HL-60/S4 (cell line): Measurements from ENCODE around the gene CPSF2.

Source experiments
- in situ Hi-C: fragments of 300-500 bp; cut with MboI; formaldehyde crosslinking; loops from 2 replicates; pipeline ENCODE4 v1.14.3; 2022; ENCODE audit warnings: low sequenced_read_pairs

CPSF2 gene

DNA sequence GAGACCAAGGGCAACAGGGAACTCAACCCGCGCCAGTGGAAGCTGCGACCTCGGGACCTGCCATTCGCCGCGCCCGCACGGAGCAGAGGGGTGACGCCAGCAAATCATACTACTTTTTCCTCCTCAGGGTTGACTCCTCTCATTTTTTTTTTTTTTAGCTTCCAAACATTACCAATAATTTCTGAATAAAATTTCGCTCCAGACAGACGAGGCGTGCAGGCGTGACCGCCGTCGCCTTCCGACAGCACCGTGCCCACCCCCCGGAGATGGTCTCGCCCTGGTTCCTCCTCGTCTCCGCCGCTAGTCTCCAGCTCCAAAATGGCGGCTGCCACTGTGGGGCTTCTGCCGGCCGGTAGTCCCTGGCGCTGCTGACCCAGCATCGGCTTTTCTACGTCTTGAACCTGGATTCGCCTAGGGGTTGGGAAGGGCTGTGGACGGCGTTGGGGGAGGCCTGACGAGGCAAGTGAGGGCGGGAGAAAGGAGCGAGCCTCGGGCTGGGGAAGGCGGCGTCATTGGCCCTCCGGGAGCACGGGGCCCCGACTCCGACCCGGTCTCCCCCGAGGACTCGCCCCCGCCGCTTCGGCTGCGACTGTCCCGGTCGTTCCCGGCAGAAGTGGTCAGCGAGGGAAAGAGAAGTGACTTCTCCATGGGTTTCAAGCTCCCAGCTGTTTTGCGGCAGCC, at the start of gene CPSF2, which contains the start of gene NDUFB1:
TSS of gene CPSF2 (plus strand) at position 300 of the 681 bp plus-strand sequence. CDS start 9,016 bp downstream, outside the sequence.
TSS of gene NDUFB1 (minus strand) at position 37 of the 681 bp plus-strand sequence. CDS start 4,069 bp downstream, outside the sequence.
- in situ Hi-C loops: no loop called here

DNA sequence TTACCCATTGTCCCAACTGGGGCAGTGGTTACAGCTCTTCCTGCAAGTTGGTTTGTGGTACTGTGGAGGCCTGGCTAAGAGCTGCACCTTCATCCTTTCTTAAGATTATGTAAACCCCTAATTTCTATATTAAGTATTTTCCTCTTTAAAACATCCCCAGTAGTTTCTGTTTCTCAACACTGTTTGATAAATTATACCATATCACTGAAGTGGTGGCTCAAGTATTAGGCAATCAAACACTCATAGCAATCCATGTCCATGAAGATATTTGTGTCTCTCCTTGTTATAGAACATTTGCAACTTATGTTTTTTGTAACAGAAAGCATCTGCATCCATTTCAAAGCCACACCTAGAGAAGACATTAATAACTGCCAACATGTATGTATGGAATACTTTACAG, 47.2 kb upstream of the CPSF2 start:
- in situ Hi-C loops: no loop called here

DNA sequence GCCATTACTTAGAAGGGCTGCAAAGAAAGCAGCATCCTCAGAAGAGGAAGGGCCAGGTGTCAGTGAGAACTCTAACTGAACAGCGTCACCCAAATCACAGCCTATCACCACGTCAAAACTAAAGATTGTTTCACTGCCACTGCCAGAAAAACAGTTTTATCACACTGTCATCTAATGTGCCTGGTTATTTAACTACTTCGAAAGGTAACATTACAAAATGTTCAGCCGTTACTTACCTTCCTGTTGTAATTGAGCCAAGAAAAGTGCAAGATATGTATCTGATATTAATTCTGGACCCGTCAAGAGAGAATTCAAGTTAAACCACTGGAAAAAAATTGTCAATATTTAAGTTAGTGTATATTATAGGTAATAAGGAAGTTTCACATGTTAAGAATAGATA, 33.3 kb upstream of the CPSF2 start:
- in situ Hi-C loops: no loop called here

DNA sequence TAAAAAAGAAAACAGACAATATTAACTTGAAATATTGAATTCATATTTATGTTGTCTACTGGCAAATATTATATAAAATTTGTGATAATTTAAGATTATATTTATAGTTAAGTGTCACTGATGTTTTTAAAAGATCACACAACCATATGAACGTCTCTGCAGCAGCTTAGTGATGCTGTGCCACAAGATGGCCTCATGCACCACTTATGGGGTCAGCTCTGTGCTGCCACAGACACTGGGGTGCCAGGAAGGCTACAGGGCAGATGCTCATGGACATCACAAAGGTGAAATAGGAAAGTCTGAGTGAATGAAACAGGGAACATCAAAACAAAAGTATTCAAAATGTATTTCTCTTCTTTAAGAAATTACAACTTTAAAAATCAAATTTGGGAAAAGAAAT, 28.4 kb upstream of the CPSF2 start:
- in situ Hi-C loops: no loop called here

DNA sequence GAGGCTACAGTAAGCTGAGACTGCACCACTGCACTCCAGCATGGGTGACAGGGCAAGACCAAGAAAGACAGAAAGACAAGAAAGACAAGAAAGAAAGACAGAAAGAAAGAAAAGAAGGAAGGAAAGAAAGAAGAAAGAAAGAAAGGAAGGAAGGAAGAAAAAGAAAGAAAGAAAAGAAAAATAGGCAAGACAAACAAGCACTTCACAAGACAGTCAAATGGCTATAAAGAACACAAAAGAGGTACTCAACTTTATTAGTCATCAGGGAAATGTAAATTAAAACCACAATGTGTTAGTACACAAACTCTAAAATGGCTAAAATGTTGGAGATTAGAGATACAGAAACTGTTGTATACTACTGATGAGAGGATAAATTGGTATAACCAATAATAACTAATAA, 22.0 kb upstream of the CPSF2 start:
- in situ Hi-C loops: no loop called here

DNA sequence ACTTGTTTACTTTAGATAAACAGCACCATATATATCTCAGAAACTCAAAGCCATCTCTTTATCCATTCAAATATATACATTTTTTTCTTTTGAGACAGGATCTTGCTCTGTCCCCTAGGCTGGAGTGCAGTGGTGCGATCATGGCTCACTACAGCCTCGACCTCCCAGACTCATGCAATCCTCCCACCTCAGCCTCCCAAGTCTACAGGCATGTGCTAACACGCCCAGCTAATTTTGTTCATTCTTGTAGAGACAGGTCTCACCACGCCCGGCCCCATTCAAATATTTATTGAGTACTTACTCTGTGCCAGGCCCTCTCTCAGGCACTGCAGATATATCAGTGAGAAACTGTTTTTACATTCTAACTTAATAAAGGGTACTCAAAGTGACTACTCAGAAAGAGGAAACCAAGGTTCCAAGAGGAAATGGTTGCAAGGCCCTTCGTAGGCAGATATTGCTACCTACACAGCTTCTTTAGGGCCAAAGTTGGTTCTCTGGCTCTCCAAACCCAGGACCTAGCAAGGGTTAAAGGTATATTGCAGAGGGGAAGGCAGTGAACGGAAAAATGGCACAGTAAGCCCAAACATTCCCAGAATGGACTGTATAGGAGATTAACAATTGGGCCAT, 18.3 kb upstream of the CPSF2 start:
- in situ Hi-C loops: no loop called here

DNA sequence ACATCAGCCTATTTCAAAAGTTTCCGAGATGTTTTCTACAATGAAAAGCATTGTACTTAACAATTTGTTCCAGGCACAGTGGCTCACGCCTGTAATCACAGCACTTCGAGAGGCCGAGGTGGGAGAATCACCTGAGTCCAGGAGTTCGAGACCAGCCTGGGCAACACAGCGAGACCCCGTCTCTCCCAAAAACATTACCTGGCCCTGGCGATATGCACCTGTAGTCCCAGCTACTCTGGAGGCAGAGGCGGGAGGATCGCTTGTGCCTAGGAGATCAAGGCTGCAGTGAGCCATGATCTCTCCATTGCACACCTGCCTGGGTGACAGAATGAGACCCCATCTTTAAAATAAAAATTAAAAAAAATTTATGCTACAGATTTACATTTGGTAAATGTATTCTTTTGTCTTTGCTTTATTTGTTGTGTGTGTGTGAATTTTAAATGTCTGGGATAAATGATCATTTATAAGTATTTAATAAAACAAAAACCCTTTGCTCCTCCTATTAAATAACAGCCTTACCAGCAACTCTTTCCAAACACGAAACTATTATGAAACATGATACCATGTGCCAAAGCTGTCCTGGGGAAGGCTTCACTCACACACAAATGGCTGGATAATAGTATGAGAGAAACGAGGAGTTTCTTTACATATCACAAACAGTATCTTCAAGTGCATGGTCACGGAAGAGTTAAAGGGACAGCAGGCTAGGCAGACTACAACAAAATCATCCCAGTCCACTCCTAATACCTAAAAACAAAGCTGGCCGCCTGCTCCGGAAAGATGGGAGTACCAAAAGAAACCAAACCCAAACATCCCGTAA, 16.5 kb upstream of the CPSF2 start:
- in situ Hi-C loops: no loop called here

DNA sequence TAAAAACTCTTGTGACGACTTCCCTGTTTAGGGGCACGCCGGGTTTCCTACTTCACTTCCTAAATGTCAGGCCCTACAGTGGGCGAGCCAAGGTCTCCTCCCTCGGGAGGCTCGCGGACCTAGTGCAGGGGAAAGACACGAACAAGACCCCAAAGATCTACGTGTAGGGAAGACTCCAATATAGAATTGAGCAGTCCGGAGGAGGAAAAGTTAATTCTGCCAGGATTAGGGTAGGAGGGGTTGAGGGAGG, 16.0 kb upstream of the CPSF2 start:
- in situ Hi-C loops: no loop called here

DNA sequence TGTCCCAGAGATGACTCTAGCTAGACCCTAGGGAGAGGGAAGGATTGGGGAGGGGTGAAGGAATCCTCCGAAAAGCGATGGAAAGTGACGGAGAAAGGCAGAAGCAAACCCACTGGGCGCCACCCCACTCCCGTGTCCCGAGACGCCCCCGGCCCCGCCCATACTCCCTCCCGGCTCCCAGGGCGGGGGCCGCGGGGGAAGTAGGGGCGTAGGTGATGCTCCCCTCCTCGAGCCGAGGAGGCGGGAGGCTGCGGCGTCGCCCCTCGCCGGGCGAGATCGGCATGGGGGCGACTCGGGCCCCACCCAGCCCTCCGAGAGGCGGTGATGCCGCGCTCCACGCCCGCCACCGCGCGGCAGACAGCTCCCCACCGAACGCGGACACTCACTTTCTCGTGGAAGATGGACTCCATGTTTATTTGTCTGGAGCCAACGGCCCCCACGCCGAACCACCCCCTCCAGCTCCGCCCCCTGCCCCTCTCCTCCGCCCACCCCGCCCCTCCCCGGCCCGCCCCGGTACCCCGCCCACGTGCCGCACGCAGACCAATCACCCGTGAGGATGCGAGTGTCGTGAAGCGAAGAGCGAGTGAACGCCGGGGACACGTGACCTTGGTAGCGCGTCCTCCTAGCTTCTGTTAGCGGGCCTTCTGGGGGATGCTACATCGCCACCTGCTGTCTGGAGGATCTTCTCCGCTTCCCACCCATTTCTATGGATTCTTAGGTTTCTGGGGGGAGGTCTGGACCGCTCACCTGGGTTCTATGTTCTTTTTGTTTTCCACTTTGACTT, 15.4 kb upstream of the CPSF2 start, which contains the start of gene ATXN3:
TSS of gene ATXN3 (minus strand) at position 440 of the 784 bp plus-strand sequence. CDS start at position 410, 30 bp downstream.
- in situ Hi-C loops: no loop called here

DNA sequence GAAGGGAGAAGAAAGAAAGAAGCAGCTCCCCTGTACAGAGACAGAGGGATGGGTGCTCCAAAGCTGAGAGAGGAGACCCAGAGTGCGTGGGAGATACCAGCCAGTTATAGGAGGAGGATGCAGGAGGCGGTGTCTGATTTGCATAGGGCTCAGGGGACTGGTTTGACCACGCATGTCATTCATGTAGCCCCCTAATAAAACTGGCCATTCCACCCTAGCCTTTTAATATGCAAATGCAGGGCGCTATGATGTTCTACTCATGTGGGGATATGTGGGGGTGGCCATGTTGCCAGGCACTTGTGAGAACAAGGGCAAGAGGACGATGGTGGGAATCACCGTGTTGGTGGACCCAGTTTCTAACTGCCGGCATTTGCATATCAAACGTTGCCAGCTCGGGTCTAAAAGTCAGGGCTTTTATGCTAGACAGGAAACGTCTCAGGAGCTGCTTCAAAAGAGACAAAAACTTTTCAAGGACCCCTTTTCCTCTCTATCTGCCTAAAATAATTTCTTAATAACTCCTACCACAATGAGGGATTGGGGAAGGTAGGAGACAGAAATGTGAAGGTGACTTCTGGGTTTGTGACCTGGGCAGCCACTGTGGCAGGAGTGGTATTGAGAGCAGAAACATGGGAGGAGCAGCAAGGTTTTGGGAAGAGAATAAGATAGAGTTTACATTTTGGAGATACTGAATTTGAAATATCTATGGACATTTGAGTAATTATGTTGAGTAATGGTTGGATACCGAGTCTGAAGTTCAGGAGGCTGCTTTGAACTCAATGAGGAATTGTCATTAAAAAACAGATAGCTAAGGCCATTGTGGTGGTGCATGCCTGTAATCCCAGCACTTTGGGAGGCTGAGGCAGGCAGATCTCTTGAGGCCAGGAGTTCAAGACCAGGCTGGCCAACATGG, 13.2 kb upstream of the CPSF2 start:
- in situ Hi-C loops: no loop called here

DNA sequence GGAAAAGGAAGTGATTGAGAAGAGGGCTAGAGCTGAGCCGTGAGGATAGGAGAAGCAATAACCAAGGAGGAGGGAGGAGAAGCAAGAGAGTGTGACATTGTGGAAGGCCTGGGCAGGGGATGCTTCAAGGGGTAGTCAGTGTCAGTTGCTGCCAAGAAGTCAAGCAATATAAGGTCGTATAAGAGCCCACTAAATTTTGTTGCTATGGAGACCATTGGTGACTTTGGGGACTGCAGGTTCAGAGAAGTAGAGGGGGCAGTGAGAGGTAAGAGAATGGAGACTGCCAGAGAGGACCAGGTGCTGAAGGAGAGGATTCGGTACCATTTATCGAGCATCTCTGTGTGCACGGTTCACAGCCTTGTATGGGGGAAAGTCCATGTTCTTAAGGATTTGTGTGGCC, 12.3 kb upstream of the CPSF2 start:
- in situ Hi-C loops: no loop called here

DNA sequence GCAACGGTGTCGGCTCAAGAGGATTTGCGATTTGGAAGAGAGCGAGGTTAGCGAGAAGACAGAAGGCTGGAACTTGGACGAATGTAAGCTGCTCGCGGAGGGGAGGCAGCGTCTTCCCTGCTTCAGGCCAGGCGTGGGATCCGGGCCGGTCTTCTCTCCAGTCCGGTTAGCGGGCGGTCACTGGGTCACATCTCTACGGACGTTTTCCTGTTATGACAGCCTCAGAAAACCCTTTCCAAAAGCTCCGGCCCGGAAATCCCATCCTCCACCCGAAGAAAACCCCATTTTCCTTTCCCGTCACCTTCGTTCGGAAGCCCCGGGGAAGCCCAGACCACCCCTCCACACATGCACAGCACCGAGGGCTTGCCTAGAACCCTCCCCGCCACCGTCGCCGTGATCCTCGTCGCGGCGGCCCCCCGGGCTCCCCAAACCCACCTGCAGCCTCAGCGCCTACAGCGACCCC, 531 bp upstream of the CPSF2 start:
- in situ Hi-C loops: no loop called here

DNA sequence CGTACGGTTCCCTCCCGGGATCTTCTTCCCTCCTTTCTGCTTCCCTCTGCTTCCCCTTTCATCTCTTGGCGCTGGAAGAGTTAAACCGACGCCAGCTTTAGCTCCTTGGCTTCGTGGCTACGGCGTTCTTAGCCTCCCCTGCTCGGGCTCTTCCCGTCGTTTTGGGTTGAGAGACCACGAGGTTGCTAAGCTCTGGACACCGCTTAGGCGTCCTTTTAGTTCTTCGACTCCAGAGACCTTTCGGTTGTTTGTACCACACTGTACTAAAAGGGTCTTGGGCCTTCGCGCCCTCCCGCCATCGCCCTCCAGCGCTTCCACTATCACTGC, 545 bp downstream of the CPSF2 start:
- in situ Hi-C loops: no loop called here

DNA sequence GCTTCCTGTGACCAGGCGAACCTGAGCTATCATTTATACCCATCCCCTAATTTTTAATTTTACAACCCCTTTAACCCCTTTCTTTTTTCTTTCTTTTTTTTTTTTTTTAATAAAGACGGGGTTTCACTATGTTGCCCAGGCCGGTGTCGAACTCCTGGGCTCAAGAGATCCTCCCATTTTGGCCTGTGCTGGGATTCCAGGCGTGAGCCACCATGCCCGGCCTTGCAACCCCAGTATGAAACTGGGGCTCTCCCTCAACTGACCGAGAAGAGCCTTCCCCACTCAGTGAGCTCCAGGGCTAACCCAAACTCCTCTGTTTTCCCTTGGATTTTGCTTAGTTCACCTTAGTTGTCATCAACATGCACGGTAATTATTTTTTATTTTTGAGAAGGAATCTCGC, 992 bp downstream of the CPSF2 start:
- in situ Hi-C loops: no loop called here

DNA sequence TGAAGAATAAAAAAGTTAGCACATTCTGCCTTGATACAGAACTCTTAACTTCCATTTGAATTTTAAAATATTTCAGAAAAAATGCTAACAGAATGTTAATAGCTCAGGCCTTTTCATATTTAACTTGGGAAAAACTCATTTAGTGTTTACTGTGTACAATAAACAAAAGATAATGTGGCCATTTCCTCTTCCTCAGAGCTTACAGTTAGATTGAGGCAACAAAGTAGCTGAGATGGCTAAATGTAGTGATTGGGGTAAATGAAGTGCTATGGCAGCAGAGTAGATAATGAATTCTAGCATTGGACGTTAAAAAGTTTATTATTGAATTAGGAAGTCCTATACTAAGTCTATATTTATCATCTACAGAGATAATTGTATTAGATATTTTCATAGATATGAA, 12.7 kb downstream of the CPSF2 start:
- in situ Hi-C loops: loop anchor here (25.0 kb wide), 1 partner anchor 553 kb away; no protein-coding TSS in a partner anchor

DNA sequence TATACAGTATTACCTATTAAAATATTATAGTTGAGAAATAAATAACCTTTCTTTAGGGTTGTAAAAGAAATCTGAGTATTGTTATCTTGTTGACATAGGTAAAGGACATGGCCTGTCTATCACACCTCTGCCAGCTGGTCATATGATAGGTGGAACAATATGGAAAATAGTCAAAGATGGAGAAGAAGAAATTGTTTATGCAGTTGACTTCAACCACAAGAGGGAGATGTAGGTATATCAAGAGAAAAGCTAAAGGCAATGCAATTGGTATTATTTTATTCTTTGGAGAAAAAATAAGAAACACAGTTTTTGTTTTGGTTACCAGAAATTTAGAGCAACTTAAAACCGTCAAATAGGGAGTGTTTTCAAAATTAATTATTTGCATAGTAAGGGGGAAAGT, 13.5 kb downstream of the CPSF2 start:
- in situ Hi-C loops: loop anchor here (25.0 kb wide), 1 partner anchor 552 kb away; no protein-coding TSS in a partner anchor

DNA sequence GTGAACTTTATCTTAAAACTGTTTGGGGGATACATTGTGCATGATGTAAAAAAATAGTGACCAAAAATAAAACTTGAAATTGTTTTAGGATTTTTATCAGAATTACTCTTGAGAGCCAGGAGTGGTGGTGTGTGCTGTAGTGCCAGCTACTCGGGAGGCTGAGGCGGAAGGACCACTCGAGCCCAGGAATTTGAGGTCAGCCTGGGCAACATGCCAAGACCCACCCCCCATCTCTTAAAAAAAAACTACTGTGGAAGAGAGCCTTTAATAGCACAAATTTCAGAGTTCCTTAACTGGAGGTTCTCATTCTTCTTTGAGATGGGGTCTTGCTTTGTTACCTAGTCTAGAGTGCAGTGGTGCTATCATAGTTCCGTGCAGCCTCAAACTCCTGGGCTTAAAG, 21.5 kb downstream of the CPSF2 start:
- in situ Hi-C loops: loop anchor here (25.0 kb wide), 1 partner anchor 544 kb away; no protein-coding TSS in a partner anchor

DNA sequence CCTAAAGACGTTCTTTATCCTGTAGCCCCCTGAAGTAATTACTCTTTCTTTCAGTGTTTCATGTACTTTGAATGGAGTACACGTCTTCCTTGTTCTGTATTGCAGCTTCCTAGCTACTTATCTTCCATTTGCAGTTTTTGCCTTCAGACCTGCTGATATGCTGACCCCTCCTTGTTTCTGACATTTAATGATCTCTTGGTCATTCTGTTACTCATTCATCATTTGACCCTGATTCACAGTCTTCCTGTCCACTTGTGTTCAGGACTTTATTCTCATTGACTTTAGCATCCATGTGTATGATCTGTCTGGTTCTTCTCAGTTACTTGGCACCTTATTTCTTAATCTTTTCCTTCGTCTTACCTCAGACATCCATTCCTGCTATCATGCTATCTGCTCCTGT, 22.2 kb downstream of the CPSF2 start:
- in situ Hi-C loops: loop anchor here (25.0 kb wide), 1 partner anchor 543 kb away; no protein-coding TSS in a partner anchor

DNA sequence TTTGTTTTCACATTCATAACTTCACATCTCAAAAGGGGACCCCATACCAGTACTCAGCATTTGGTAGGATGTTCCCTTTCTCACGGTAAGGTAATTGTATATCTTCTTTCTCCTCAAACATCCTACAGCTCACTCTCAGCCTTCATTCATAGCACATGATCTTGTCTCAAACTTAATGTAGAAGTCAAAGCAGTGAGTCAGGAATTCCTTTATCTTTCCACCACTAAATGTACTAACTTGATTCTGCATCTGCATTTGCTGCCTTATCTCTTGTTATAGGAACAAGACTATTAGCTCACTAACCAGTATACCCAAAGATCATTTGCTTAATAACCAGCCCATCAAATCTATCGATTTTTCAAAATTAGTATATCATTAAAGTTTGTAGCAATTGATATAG, 22.9 kb downstream of the CPSF2 start:
- in situ Hi-C loops: loop anchor here (25.0 kb wide), 1 partner anchor 543 kb away; no protein-coding TSS in a partner anchor

DNA sequence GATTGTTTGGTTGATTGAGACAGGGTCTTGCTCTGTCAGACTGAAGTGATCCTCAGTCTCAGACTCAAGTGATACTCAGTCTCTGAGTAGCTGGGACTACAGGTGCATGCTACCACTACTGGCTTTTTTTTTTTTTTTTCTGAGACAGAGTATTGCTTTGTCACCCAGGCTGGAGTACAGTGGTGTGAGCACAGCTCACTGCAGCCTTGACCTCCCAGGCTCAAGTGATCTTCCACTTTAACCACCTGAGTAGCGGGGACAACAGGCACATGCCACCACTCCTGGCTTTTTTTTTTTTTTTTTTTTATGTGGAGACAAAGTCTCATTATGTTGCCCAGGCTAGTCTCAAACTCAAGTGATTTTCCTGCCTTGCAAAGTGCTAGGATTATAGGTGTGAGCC, 31.8 kb downstream of the CPSF2 start:
- in situ Hi-C loops: no loop called here
